H1 (cell line): ENCODE results near the gene BIN1.

Source experiments
- ATF2 ChIP-seq: IDR thresholded peaks from 2 replicates; pipeline ENCODE4 v1.6.1; 2012; ENCODE audit warnings: low read length, inconsistent platforms
- ATF3 ChIP-seq: IDR thresholded peaks from 2 replicates; pipeline ENCODE4 v1.6.1; 2011; ENCODE audit warnings: low read depth, mild to moderate bottlenecking, low read length; ENCODE audit not compliant: insufficient read depth
- CEBPB ChIP-seq: IDR thresholded peaks from 2 replicates; pipeline ENCODE4 v1.6.1; 2012; ENCODE audit warnings: low read depth, low read length
- CHD7 ChIP-seq: fragments of 300-600 bp; sonication (generic); IDR thresholded peaks from 2 replicates; pipeline ENCODE4 v1.7.1; 2012; ENCODE audit warnings: low read length, moderate library complexity, mild to moderate bottlenecking, inconsistent platforms; ENCODE audit not compliant: insufficient replicate concordance
- CTCF ChIP-seq, 3 experiments: IDR thresholded peaks; 1 replicate in 2 of 3; 2 replicates in 1 of 3; pipeline versions ENCODE4 v1.5.1 to v1.6.1; 2011; ENCODE audit warnings: low read length in 3 of 3, mild to moderate bottlenecking in 3 of 3, inconsistent platforms in 2 of 3, low read depth in 1 of 3, moderate library complexity in 1 of 3; ENCODE audit not compliant: insufficient read depth in 1 of 3; ENCODE audit errors: control extremely low read depth in 1 of 3
- EP300 ChIP-seq, 2 experiments: IDR thresholded peaks; 1 replicate in 1 of 2; 2 replicates in 1 of 2; pipeline ENCODE4 v1.6.1; 2011 to 2012; ENCODE audit warnings: low read depth in 2 of 2, low read length in 2 of 2, mild to moderate bottlenecking in 2 of 2, borderline replicate concordance in 1 of 2, inconsistent platforms in 1 of 2, moderate library complexity in 1 of 2
- EZH2 ChIP-seq: fragments of 200-600 bp; sonication (generic); IDR thresholded peaks from 2 replicates; pipeline ENCODE4 v1.7.1; 2012; ENCODE audit warnings: low read depth, mild to moderate bottlenecking, moderate library complexity, low read length, inconsistent platforms; ENCODE audit not compliant: severe bottlenecking
- MAFK ChIP-seq: IDR thresholded peaks from 2 replicates; pipeline ENCODE4 v1.6.1; 2012; ENCODE audit warnings: low read depth, mild to moderate bottlenecking, improper control_type of control experiment, low read length
- POLR2A ChIP-seq, 2 experiments: IDR thresholded peaks; 1 replicate in 1 of 2; 2 replicates in 1 of 2; pipeline ENCODE4 v1.6.1; 2011; ENCODE audit warnings: low read depth in 2 of 2, low read length in 2 of 2, mild to moderate bottlenecking in 2 of 2; ENCODE audit errors: control extremely low read depth in 1 of 2
- SRF ChIP-seq: IDR thresholded peaks from 2 replicates; pipeline ENCODE4 v1.6.1; 2011; ENCODE audit warnings: mild to moderate bottlenecking, low read depth, low read length, moderate library complexity
- YY1 ChIP-seq: IDR thresholded peaks from 2 replicates; pipeline ENCODE4 v1.6.1; 2011; ENCODE audit warnings: low read depth, mild to moderate bottlenecking, low read length

GRCh38 chr2:127056631-127057370, 50.2 kb downstream of the BIN1 start:
- TF ChIP-seq CEBPB (no peak), EZH2 (no peak), ATF2 (no peak), ATF3 (no peak), SRF (no peak), MAFK (no peak), POLR2A (IDR thresholded peaks at IDR 0.05; ENCODE audit: control extremely low read depth in 1 of 2, low read depth in 2 of 2, low read length in 2 of 2) (no peak), CHD7 (no peak), EP300 (IDR thresholded peaks at IDR 0.05; ENCODE audit: borderline replicate concordance in 1 of 2, low read depth in 2 of 2, low read length in 2 of 2) (no peak), YY1 (no peak), CTCF (IDR thresholded peaks at IDR 0.05; ENCODE audit: control extremely low read depth in 1 of 3, insufficient read depth in 1 of 3, low read depth in 1 of 3, low read length in 3 of 3) (no peak)
